NCI-H748 (cell line): ENCODE data around the gene NME5.
A peak's percentile ranks its signal among the peaks of the same experiment; 100 is the strongest.
"Not testable (repeated sequence)": the region's sequence is repeated elsewhere in the genome, so short reads cannot be mapped to it uniquely, and the experiment has no call there.

Source experiments
- DNase-seq: peaks from one replicate; lab custom pipeline; 2025; ENCODE audit not compliant: unreplicated experiment; lab: John Stamatoyannopoulos, UW

NME5 gene

DNA sequence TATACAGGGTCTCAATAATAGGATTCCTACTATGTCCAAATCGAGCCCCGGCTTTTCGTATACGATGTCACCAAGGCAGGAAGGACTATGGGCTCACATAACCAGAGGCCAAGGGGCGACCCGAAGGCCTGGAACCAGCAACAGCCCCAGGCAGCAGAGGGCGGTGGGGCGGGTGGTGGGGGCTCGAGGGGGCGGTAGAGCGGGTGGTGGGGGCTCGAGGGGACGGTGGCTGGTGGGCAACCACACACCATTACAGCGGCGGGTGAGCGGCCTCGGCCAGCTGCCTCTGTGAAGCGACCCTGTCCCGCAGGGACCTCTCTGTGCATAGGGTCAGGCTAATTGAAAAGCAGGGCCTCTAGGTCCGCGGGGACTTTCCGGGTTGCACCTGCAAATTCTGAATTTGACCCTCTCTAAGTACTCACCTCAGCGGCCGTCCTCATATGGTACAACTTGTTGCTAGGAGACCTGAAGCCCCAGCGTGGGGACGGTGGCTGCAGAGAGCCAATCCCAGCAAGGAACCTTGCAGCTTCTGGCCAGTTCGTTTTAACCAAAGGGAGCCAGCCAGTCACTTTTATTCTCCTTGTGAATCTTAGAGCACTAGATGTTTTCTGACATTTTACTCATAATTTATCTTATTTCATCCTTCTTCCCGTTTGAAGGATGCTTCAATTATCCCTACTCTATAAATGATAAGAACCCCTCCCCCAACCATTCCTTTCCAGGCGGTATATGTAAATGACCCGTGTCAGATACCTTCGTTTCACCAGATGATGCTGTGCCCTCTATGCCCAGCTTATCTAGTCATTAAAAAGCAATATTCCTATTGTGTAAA, at the start of gene NME5:
Gene NME5, minus strand, starts transcription at position 480 of the 832 bp plus-strand sequence. CDS start 648 bp downstream, outside the sequence.
- DNase-seq = peak; percentile 93

GRCh38 chr5:138188626-138189025, 49.4 kb upstream of the NME5 start:
- no peak for DNase-seq

GRCh38 chr5:138186002-138186447, 46.8 kb upstream of the NME5 start:
- DNase-seq = no peak

DNA sequence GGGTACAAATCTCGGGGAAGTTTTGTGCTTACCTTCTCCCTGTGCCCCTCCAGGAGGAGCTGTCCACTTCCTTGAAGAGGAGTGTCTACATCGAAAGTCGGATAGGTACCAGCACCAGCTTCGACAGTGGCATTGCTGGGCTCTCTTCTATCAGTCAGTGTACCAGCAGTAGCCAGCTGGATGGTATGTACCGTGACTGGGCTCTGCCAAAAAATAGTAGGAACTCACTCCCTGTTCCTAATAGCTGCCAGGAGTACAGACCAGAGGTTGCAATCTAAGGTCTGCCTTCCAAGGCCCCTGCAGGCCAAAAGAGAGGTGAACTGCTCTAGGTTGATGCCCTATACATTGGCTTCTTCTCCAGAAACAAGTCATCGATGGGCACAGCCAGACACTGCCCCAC, 43.6 kb upstream of the NME5 start:
- no peak for DNase-seq

DNA sequence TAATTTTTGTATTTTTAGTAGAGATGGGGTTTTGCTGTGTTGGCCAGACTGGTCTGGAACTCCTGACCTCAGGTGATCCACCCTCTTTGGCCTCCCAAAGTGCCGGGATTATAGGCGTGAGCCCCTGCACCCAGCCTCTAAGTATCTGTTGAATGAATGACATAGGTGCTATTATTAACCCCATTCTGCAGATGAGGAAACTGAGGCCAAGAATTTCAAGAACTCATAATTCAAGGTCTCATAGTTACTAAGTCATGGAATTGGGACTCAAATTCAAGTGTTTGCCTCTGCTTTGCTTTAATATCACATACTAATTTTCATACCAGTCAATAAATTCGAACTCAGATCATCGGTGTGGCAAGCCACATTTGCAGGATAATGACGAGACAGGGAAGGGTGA, 41.6 kb upstream of the NME5 start:
- no peak for DNase-seq

DNA sequence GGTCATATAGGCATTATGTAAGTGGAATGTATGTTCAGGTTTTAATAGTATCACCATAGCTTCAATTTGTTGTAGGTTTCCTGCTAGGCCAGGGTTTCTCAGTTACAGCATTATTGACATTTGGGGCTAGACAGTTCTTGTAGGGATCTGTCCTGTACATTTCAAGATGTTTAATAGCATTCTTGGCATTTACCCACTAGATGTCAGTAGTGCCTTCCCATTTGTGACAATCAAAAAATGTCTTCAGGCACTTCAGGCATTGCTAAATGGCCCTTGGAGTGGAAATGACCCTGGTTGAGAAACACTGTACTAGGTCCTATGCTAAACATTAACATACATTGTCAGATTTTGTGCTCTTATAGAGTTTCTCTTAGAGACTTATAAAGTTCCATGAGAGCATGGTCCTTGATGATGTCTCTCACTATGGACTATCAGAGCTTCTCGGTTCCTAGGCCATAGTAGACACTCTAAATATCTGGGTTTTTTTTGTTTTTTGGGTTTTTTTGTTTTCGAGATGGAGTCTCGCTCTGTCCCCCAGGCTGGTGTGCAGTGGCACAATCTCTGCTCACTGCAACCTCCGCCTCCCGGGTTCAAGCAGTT, 41.1 kb upstream of the NME5 start:
- peak; percentile 79 for DNase-seq

GRCh38 chr5:138179277-138179857, 40.1 kb upstream of the NME5 start:
- peak; percentile 37 for DNase-seq

DNA sequence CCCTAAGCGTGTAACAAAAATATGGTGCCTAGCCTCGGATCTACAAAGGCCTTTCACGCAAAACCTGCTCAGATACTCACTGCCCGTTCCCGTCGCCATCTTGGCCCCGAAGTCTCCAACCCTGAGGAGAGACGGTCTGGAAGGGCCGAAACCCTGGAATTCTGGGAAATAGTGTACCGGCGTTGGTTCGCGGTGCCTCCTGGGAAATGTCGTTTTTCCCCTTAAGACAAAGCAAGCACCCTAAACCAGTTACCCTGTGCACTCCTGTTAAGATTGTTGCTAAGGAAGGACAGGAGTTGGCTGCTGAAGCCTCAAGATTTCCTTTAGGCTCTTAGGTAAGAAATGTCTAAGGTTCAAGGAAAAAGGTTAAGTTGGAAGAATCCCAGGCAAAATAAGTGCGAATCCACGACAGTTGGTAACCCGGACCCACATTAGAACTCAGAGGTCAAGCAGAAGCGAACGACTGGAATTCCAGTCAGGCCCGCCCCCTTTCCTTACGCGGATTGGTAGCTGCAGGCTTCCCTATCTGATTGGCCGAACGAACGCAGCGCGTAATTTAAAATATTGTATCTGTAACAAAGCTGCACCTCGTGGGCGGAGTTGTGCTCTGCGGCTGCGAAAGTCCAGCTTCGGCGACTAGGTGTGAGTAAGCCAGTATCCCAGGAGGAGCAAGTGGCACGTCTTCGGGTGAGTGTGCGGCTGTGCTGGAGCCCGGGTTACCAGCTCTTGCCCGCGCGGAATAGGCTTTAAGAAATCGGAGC, 39.5 kb upstream of the NME5 start, which contains the start of the genes BRD8 and KIF20A:
Gene BRD8, minus strand, starts transcription at position 115 of the 761 bp plus-strand sequence. Its CDS starts 16 bp downstream, at position 99.
Gene KIF20A, plus strand, starts transcription at position 597 of the 761 bp plus-strand sequence. CDS start 569 bp downstream, outside the sequence.
- DNase-seq = peak; percentile 98

DNA sequence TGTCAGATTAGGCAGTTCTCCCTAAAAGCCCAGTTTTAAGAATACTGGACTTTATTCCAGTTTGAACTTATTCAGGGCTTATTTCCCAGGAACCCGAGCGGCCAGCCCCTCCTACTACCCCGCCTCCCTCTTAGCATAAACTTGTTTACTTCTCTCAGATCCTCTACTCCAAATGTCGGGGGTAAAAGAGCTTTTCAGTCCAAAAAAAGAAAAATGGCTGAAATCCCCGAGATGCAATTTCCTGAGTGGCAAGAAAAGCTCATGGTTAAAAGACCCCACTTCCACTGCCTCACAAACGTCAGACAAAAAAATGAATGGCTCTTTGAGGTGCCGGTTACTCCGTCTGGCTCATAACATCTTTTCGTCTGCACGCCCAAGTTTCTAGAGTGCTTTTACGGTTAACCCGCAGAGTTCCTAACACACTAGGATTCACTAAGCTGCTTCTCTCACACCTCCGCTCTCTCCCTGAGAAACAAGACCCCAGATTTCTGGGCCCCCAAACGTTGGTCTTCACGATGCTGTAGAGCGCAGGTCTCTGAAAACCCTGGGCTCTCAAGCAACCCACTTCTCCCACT, 38.8 kb upstream of the NME5 start:
- DNase-seq = peak; percentile 44

GRCh38 chr5:138170299-138170698, 31.1 kb upstream of the NME5 start:
- no peak for DNase-seq

DNA sequence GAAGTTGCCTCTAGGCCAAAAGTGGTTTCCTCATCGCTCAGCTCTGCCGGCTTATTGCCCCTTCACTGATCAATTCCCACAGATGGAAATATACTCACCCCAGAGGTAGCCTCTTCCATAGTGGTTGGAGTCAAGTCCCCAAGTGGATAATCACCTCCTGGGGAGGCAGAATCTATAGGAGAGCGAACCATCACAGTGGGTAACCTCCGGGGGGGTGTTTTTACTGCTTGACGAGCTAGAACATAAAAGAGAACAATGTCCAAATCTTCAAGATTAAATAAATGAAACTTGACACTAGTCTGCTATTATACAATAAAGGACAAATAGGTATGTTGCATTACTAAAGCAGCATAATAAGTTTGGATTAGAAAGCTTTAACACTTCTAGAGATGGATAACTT, 29.9 kb upstream of the NME5 start:
- no peak for DNase-seq

GRCh38 chr5:138163721-138164120, 24.5 kb upstream of the NME5 start:
- DNase-seq = no peak

GRCh38 chr5:138160706-138161105, 21.5 kb upstream of the NME5 start:
- no peak for DNase-seq

DNA sequence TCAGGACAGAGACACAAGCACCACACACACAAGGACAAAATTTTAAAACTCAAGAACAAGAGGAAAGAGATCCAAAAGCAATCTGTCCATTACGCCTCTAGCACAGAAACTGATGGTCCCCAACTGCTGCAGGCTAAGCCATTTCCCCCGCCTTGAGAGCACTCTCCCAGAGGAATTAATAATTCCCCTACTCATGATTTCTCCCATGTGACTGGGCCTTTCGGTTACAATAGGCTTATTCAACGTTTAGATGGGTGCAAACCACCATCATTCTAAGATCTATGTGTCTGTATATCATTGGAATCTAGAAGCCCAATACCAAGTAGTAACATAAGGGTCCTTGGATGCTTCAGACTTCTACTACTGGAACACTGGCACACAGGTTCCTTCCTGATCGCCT, 20.4 kb upstream of the NME5 start:
- DNase-seq = no peak

DNA sequence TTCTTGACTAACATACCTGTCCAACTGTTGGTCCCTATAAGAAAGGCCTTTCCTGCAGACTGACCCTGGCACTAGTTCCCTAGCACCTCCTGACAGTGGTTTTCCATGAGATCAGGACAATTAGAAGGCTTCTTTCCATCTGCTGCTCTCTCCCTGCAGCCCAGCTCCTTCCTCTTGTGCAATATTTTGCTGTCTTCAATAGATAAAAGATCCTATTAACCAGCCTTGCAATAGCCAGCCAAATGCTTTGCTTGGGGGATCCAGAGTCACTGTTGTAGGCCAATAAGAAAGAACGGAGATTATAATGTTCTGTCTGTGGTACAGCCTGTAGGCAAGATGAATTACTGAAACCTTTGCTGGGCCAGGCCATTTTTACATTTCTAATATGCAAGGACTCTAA, 18.4 kb upstream of the NME5 start:
- no peak for DNase-seq

DNA sequence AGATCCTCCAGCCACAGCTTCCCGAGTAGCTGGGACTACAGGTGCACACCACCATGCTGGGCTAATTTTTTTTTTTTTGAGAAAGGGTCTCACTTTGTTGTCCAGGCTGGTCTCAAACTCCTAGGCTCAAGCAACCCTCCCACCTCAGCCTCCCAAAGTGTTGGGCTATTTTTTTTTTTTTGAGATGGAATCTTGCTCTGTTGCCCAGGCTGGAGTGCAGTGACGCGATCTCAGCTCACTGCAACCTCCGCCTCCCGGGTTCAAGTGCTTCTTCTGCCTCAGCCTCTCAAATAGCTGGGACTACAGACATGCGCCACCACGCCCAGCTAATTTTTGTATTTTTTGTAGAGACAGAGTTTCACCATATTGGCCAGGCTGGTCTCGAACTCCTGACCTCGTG, 16.7 kb upstream of the NME5 start:
- DNase-seq = not testable (repeated sequence)

GRCh38 chr5:138149530-138149929, 10.3 kb upstream of the NME5 start:
- no peak for DNase-seq

DNA sequence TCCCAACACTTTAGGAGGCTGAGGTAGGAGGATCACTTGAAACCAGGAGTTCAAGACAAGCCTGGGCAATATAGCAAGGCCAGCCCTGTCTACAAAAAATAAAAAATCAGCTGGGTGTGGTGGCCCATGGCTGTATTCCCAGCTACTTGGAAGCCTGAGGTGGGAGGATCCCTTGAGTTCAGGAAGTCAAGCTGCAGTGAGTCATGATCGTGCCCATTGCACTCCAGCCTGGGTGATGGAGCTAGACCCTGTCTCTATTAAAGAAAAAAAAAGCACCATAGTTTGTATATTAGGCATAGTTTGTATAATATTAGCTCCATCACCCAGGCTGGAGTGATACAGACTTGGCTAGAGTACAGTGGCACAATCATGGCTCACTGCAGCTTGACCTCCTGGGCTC, 9.6 kb upstream of the NME5 start:
- DNase-seq = no peak

DNA sequence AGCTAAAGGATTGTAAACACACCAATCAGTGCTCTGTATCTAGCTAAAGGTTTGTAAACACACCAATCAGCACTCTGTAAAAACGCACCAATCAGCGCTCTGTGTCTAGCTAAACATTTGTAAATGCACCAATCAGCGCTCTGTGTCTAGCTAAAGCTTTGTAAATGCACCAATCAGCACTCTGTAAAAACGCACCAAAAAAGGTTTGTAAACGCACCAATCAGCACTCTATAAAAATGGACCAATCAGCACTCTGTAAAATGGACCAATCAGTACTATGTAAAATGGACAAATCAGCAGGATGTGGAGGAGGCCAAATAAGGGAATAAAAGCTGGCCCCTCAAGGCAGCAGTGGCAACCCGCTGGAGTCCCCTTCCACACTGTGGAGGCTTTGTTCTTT, 4.3 kb upstream of the NME5 start:
- DNase-seq = not testable (repeated sequence)

DNA sequence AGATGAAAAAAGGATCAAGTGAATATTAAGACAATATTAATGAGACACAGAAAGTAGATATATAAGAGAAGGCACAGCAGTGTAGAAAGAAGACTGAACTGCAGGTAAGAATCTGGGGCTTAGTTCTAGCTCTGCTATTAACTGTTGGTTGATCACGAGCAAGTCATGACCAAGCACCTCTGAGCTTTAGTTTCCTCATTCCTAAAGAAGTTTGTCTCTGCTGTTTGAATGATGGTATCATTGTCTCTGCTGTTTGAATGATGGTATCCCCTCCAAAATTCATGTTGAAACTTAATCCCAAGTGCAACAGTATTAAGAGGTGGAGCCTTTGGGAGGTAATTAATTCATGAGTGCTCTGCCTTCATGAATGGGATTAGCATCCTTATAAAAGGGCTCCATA, 2.5 kb upstream of the NME5 start:
- no peak for DNase-seq

- no peak for DNase-seq
Measured at GRCh38 chr5:138140268-138140667, 1.0 kb upstream of the NME5 start.
